Kasumi-1 (cell line): ENCODE measurements around the gene ZDHHC13.
"Not testable (repeated sequence)": the region's sequence is repeated elsewhere in the genome, so short reads cannot be mapped to it uniquely, and the experiment has no call there.

ENCODE experiments used
- DNase-seq, 2 experiments: peaks; one replicate each; lab custom pipeline; 2025; lab: John Stamatoyannopoulos, UW

Gene ZDHHC13

GRCh38 chr11:19100885-19101284, 16.1 kb upstream of the ZDHHC13 start:
- DNase-seq, result no peak

DNA sequence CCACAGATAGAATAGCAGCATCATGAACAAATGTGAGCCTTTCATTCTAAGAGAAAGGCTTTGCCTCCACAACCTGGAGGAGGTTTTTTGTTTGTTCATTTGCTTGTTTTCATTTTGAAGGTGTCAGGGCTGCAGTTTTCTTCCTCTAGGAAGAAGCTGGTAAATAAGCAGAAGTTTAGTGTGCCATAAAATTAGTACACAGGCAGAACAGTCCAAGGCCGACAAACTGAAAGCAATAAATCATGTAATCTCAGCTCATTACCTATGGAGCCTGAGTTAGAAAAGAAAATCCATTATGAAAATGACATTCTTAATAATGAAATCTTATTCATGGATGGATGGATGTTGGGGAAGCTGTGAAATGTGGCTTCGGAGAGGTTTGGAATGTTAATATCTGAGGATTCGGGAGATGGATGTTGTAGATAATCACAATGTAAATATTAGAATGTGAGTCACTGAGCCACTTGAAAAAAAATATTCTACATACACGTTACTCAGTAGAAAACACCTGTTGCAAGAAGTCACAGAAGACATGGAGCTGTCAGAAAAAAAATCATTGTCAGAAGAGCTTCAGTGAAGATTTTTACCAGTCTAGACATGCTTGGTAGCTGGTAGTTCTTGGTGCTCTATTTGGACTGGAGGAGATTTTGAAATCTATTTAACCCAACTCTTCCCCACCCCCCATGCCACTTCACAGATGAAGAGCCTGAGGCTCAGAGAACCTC, 15.0 kb upstream of the ZDHHC13 start:
- DNase-seq, result no peak

DNA sequence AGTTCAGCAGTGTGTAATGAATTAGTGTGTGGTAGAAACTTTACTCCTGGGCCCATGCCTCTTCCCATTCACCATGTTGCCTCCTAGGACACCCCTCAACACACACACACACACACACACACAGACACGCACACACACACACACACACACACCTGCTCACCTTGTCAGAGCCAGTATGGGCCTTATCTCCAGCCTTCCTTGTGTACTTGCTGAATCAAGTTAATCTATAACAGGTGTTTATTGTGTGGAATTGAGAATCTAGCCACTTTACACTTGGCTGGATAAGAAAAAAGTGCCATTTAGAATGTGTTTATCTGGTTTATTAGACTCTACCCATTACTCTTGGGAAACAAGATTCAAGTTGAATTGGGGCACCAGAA, 14.5 kb upstream of the ZDHHC13 start:
- no peak for DNase-seq

DNA sequence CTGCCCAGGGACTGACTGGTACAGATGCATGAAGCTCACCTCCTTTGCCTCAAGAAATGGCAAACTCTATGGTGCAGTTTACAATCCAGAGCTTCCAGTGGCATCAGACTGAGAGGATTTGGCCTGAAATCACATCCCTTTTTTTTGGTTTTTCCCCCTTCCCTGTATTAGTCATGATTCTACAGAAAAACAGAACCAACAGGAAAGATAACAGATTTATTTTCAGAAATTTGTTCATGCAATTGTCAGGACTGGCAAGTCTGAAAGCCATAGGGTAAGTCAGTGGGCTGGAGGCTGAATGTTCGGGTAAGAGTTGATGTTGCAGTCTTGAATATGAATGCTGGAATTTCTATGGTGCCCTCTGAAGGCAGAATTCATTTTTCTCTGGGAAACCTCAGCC, 12.0 kb upstream of the ZDHHC13 start:
- DNase-seq, result no peak

DNA sequence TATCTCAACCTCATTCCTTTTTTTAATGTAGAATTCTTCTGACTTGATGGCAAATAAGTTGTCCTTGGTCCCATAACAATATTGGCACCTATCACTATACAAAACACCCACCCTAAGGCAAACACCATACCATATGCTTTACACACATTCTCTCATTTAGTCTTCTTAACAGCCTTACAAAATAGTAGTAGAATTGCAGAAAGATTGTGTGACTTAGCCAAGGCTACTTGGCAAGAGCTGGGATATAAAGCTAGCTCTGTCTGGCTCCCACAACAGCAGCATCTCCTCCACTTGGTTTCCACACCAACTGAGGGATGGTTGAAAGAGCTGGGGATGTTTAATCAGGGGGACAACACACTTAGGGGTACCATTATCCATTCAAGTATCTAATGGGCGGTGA, 9.8 kb upstream of the ZDHHC13 start:
- DNase-seq, result no peak

DNA sequence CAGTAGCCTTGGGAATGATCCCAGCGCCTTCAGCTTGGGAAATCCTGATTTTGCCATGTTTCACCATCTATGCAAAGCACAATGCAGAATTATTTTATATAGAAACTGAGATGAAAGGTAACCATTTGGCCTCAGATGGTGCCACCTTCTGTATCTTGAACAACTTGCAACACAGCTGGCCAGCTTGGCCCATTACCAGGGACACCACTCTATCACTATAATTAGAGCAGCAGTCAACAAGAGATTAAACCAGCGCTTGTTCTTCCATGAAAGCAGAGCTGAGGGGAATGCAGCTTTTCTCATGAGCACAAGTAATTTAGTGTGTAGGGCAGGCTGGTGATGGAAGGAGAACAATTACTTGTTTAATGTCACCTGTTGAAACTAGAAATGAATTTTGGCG, 6.7 kb upstream of the ZDHHC13 start:
- DNase-seq, result no peak

DNA sequence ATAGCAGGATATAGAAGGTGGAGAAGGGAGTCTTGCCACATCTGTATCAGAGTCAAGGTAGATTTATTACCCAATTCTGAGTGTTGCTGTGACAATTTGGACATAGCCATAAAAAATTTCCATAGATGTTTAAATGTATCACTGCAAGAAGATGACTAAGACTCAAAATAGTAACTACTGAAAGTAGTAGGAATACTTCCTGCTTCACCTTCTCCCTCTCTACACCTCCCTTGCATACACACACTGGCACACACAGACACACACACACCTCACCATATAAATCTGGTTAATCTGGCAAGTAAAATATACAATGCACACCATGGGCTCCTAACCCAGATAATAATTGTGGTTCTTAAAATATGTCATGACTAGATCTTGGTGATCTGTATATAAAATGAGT, 5.2 kb upstream of the ZDHHC13 start:
- no peak for DNase-seq

DNA sequence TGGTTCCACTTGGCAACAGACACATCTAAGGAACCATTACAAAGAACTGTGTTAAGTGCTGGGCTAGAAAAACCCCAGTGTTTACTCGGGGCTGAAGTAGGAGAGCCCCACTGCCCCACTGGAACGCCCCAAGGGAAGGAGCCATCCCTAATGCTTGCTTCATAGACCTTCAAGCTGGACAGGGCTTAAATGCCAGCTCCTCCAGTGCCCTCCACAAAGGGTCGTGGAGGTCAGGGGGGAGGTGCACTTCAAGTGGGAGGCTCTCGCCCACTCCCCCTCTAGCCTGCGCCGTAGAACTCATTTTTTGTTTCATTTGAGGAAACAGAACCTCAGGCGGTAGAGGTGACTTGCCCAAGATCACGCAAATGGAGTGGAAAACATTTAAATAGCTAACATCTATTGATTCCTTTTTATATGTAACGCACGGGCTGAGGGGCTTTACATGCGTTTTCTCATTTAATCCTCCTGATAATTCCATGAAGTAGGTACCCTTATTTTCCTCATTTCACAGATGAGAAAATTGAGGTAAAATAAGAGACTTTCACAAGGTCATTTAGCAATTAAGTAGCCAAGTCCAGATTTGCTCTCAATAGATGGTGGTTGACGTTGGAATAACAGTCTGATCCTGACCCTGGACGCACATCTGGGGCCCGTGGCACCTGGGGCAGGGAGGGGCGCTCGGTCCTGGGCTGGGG, 545 bp upstream of the ZDHHC13 start:
- DNase-seq, result no peak

GRCh38 chr11:19117760-19118097, 761 bp downstream of the ZDHHC13 start:
- DNase-seq, result no peak

DNA sequence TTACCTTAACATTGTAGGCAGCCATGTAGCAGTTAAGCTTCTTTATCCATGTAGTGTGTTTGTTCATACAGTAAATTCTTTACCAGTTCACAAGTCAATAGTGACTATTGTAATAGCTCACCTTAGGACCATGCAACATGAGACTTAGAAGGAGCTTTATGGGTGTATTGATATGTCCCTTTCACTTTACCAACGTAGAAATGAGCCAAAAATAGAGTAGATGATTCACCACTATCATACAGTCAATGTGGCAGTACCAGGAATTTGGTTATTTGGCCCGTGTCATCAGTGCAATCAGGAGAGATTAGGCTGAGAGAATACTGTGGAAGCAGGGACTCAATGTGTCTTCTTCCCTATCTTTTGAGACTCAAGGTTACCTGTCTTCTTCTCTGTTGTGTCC, 4.7 kb downstream of the ZDHHC13 start:
- no peak for DNase-seq

- DNase-seq, result no peak
Measured at GRCh38 chr11:19122960-19123615, 6.1 kb downstream of the ZDHHC13 start.

DNA sequence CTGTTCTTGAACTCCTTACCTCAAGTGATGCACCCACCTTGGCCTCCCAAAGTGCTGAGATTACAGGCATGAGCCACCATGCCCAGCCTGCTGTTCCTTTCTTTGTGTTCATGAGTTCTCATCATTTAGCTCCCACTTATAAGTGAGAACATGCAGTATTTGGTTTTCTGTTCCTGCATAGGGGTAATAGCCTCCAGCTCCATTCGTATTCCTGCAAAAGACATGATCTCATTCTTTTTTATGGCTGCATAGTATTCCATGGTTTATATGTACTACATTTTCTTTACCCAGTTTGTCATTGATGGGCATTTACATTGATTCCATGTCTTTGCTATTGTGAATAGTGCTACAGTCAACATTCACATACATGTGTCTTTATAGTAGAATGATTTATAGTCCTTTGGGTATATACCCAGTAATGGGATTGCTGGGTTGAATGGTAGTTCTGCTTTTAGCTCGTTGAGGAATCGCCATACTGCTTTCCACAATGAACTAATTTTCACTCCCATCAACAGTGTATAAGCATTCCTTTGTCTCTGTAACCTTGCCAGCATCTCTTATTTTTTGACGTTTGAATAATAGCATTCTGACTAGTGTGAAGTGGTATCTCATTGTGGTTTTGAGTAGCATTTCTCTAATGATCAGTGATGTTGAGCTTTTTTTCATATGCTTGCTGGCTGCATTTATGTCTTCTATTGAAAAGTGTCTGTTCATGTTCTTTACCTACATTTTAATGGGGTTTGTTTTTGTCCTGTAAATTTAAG, 9.8 kb downstream of the ZDHHC13 start:
- DNase-seq, result not testable (repeated sequence)

DNA sequence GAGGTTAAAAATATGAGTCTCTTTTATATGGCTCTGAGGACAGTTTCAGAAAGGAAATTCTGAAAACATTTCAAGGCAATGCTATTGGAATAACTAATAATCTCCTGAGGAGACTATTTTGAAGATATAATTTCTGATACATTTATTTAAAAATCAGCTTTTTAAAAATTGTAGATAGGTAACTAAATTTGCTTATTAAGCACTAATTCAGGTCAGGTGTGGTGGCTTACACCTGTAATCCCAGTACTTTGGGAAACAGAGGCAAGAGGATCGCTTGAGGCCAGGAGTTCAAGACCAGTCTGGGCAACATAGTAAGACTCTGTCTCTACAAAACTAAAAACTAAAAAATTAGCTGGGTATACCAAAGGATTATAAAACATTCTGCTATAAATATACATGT, 17.0 kb downstream of the ZDHHC13 start:
- DNase-seq, result no peak

- not testable (repeated sequence) for DNase-seq
Measured at GRCh38 chr11:19136884-19137283, 19.9 kb downstream of the ZDHHC13 start.

- no peak for DNase-seq
Measured at GRCh38 chr11:19145319-19145718, 28.4 kb downstream of the ZDHHC13 start.

DNA sequence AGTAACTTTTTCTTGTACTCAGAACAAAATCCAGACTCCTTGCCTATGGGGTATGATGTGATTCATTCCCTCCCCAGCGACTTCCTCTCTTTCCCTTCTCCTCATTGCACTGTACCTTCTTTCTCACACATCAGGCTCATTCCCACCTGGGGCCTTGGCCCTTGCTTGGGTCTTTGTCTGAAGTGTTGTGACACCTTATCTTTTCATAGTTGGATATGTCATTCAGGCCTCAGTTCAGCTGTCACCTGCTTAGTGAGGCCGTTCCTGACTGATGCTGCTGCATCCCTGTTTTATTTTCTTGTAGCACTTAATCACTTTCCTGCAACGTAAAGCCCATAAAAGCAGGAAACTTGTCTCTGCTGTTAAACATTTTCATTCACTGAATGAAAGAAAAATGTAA, 39.9 kb downstream of the ZDHHC13 start:
- no peak for DNase-seq

GRCh38 chr11:19160847-19161246, 43.9 kb downstream of the ZDHHC13 start:
- DNase-seq, result peak; percentile 5 to 18

DNA sequence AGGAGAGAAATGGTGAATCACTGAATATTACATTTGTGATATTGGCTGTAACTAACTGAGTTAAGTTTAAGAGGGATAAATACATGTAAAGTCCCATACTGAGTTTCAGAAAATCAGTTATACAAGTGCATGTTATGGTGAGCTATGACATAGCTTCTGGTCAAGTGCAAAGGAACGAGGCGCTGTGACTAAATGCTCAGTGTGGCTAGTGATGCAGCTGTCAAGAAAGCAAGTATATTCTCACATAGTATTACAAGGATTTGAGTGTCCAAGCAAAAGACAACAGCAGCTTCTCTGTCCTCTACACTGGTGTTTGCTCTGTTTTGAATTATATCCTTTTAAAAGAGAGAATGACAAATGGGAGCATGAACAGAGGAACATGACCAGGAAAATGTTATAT, 44.7 kb downstream of the ZDHHC13 start:
- DNase-seq, result no peak

GRCh38 chr11:19162951-19163505, 46.1 kb downstream of the ZDHHC13 start:
- DNase-seq, result no peak

DNA sequence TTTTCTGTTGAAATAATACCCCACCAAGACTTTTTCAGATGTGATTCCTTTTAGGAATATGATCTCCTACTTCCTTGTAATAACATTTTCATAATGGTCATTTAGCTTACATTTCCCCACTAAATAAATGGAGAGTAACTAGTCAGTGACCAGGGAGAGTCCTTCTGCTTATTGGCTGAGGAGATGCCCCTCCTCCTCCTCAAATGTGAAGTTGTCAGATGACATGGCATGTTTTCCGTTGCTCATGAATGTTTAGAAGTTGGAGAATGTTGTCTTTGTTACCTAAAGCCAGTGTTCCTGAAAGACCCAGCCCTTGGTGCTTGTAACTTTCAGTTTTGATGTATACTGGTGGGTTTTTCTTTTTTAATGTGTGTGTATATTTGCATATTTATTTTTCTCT, 46.6 kb downstream of the ZDHHC13 start:
- DNase-seq, result no peak

DNA sequence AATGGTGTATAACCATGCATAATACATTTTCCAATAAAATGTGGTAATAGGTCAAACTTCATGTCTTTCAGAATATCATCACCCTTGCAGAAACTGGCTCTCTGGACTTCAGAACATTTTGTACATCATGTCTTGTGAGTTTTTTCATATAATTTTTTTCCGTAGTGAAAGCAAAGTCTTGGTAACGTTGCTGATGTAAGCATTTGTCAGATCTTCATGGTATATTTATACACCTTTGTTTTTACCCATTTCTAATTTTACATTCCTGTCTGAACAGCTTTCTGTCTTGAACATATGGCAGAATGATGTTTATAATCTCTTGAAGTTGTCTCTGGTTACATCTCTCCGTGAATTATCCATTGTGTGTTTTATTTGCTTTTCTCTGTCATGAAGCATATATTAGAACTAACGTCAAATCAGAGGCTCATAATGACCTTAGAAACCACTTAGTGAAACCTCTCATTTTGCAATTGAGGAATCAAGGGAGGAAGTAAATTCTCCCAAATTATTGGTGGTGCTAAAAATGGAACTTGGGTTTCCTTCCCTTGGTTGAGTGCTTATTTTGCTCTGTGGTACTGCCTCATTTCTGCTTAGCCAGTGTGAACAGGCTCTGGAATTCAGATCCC, 47.4 kb downstream of the ZDHHC13 start:
- no peak for DNase-seq

DNA sequence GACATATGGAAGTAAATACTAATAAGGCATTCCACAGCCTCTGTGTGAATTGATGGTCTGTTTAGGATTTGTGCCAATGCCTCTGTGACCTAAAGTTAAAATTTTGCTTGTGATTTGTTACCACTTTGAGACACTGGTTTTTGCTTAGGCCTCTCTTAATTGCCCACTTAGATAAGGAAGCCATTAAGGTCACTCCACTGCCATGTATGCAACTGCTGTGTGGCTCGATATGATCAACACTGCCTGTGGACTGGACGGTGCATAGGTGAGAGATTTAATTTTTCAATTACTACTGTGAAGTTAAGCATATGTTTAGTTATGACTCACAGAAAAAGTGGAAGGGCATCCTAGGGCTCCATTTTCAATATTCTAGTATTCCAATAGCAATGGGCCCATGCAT, 47.9 kb downstream of the ZDHHC13 start:
- DNase-seq, result no peak
